NCI-H69 (cell line): ENCODE data around the gene ATXN10.

Source experiments
- DNase-seq: peaks from one replicate; lab custom pipeline; 2025; lab: John Stamatoyannopoulos, UW

The ATXN10 gene

GRCh38 chr22:45860201-45860600, 188.6 kb downstream of the ATXN10 start:
- no peak for DNase-seq

GRCh38 chr22:45861259-45861658, 189.6 kb downstream of the ATXN10 start:
- DNase-seq, result no peak

- peak; percentile 91 for DNase-seq
These were observed 192.5 kb downstream of the ATXN10 start for GRCh38 chr22:45863981-45864751.

- DNase-seq, result no peak
These were observed 193.4 kb downstream of the ATXN10 start for GRCh38 chr22:45864959-45865476.

- DNase-seq, result no peak
These were observed 194.0 kb downstream of the ATXN10 start for GRCh38 chr22:45865561-45866125.

- DNase-seq, result no peak
These were observed 194.6 kb downstream of the ATXN10 start for GRCh38 chr22:45866126-45866645.

- no peak for DNase-seq
These were observed 195.0 kb downstream of the ATXN10 start for GRCh38 chr22:45866646-45867117.

GRCh38 chr22:45867118-45867905, 195.7 kb downstream of the ATXN10 start:
- DNase-seq, result peak; percentile 35

GRCh38 chr22:45867906-45868555, 196.4 kb downstream of the ATXN10 start:
- DNase-seq, result no peak

- peak; percentile 18 for DNase-seq
These were observed 197.1 kb downstream of the ATXN10 start for GRCh38 chr22:45868571-45869339.

GRCh38 chr22:45869340-45869847, 197.8 kb downstream of the ATXN10 start:
- DNase-seq, result no peak

- no peak for DNase-seq
These were observed 198.4 kb downstream of the ATXN10 start for GRCh38 chr22:45870011-45870410.

- no peak for DNase-seq
These were observed 200.1 kb downstream of the ATXN10 start for GRCh38 chr22:45871721-45872120.

- no peak for DNase-seq
These were observed 201.1 kb downstream of the ATXN10 start for GRCh38 chr22:45872659-45873263.

- peak; percentile 52 for DNase-seq
These were observed 204.8 kb downstream of the ATXN10 start for GRCh38 chr22:45876136-45877035.

- no peak for DNase-seq
These were observed 205.4 kb downstream of the ATXN10 start for GRCh38 chr22:45877036-45877380.

- peak; percentile 42 for DNase-seq
These were observed 206.0 kb downstream of the ATXN10 start for GRCh38 chr22:45877651-45878050.

GRCh38 chr22:45878051-45878781, 206.6 kb downstream of the ATXN10 start:
- peak; percentile 98 for DNase-seq
